Suprapubic skin (tissue), 4 donors: ENCODE data around the gene WWTR1.

Experiments used
- CTCF ChIP-seq, 2 donors: fragments of 200-600 bp in 1 of 2; fragments of 450-650 bp in 1 of 2; sonication (generic) in 1 of 2; IDR thresholded peaks; one replicate each; pipeline ENCODE4 v1.5.1; 2016 to 2019; ENCODE audit warnings: antibody characterized with exemption in 2 of 2, mild to moderate bottlenecking in 1 of 2, moderate library complexity in 1 of 2
- EP300 ChIP-seq: sonication (generic); formaldehyde crosslinking; IDR thresholded peaks from one replicate; pipeline ENCODE4 v1.6.1; 2017; ENCODE audit warnings: antibody characterized with exemption
- POLR2A ChIP-seq, 2 donors: fragments of 450-650 bp; IDR thresholded peaks; one replicate each; pipeline ENCODE4 v1.6.1; 2017; ENCODE audit warnings: antibody characterized with exemption in 2 of 2, mild to moderate bottlenecking in 2 of 2, moderate library complexity in 2 of 2
- POLR2AphosphoS5 ChIP-seq, 3 donors: sonication (generic); formaldehyde crosslinking; IDR thresholded peaks; one replicate each; pipeline ENCODE4 v1.6.1; 2017; ENCODE audit warnings: antibody characterized with exemption in 3 of 3

GRCh38 chr3:149554826-149555225 is 103.0 kb downstream of the WWTR1 start:
- TF ChIP-seq CTCF (IDR thresholded peaks at IDR 0.05): no peak
- TF ChIP-seq POLR2A (IDR thresholded peaks at IDR 0.05): no peak
- no peak for TF ChIP-seq EP300
- no peak for TF ChIP-seq POLR2AphosphoS5 (IDR thresholded peaks at IDR 0.05)
